ENCODE measurements around the gene C2orf76.

The C2orf76 gene

GRCh38 chr2:119393971-119394748 is 27.5 kb upstream of the C2orf76 start:
- Histone ChIP-seq H3K4me3 (ENCODE audit: low read depth in 1 of 2, low read length in 1 of 2) (no peak overlapping the region), H3K36me3 (no peaks in the 10 kb centered on the region), H3K27ac (no peak overlapping the region), H3K9me3 (no peaks in the 10 kb centered on the region), H3K4me1 (ENCODE audit: control insufficient read depth in 1 of 2, insufficient read depth in 1 of 2, low read depth in 1 of 2, low read length in 1 of 2) (no peaks in the 10 kb centered on the region), H3K27me3 (peaks cover 3% of the 10 kb centered on the region)
- no peak for TF ChIP-seq CTCF (IDR thresholded peaks at IDR 0.05)

- Histone ChIP-seq H3K36me3 (no peaks in the 10 kb centered on the region), H3K27ac (no peak overlapping the region), H3K9me3 (no peaks in the 10 kb centered on the region), H3K27me3 (no peaks in the 10 kb centered on the region), H3K4me1 (ENCODE audit: control insufficient read depth in 1 of 2, insufficient read depth in 1 of 2, low read depth in 1 of 2, low read length in 1 of 2) (peaks cover 21 to 25% of the 10 kb centered on the region in 2 experiments), H3K4me3 (ENCODE audit: low read depth in 1 of 2, low read length in 1 of 2) (no peak overlapping the region)
- no peak for TF ChIP-seq CTCF (IDR thresholded peaks at IDR 0.05)
Measured at GRCh38 chr2:119389615-119390306, 23.1 kb upstream of the C2orf76 start.

GRCh38 chr2:119387381-119388129 is 20.9 kb upstream of the C2orf76 start:
- H3K27ac ChIP-seq: no peak overlapping the region

GRCh38 chr2:119385466-119385865 is 18.8 kb upstream of the C2orf76 start:
- Histone ChIP-seq H3K4me1 (ENCODE audit: control insufficient read depth in 1 of 2, insufficient read depth in 1 of 2, low read depth in 1 of 2, low read length in 1 of 2) (peaks cover 21 to 25% of the 10 kb centered on the region in 2 experiments), H3K27me3 (no peaks in the 10 kb centered on the region), H3K36me3 (no peaks in the 10 kb centered on the region), H3K4me3 (ENCODE audit: low read depth in 1 of 2, low read length in 1 of 2) (no peak overlapping the region), H3K27ac (no peak overlapping the region), H3K9me3 (no peaks in the 10 kb centered on the region)
- no peak for TF ChIP-seq CTCF (IDR thresholded peaks at IDR 0.05)

More at GRCh38 chr2:119387381-119388129, 20.9 kb upstream of the C2orf76 start:
- no peaks in the 10 kb centered on the region for H3K9me3 ChIP-seq
- H3K4me1 ChIP-seq (ENCODE audit: control insufficient read depth in 1 of 2, insufficient read depth in 1 of 2, low read depth in 1 of 2, low read length in 1 of 2): peaks cover 21 to 25% of the 10 kb centered on the region in 2 experiments
- no peaks in the 10 kb centered on the region for H3K36me3 ChIP-seq
- TF ChIP-seq CTCF (IDR thresholded peaks at IDR 0.05): no peak
- no peak overlapping the region for H3K4me3 ChIP-seq (ENCODE audit: low read depth in 1 of 2, low read length in 1 of 2)
- H3K27me3 ChIP-seq: no peaks in the 10 kb centered on the region

GRCh38 chr2:119384971-119385370 is 18.3 kb upstream of the C2orf76 start:
- no peak for TF ChIP-seq CTCF (IDR thresholded peaks at IDR 0.05)
- H3K9me3 ChIP-seq: no peaks in the 10 kb centered on the region
- H3K27ac ChIP-seq: no peak overlapping the region
- H3K27me3 ChIP-seq: no peaks in the 10 kb centered on the region
- no peaks in the 10 kb centered on the region for H3K36me3 ChIP-seq
- no peak overlapping the region for H3K4me3 ChIP-seq (ENCODE audit: low read depth in 1 of 2, low read length in 1 of 2)
- peaks cover 21 to 25% of the 10 kb centered on the region in 2 experiments for H3K4me1 ChIP-seq (ENCODE audit: control insufficient read depth in 1 of 2, insufficient read depth in 1 of 2, low read depth in 1 of 2, low read length in 1 of 2)
